ENCODE data around the gene TLR1. TPM values are rescaled to one million over a fixed set of nuclear protein-coding genes. Genes with fewer than 3 reads are reported as not detected.

The TLR1 gene
- total and polyA plus RNA-seq, 2 donors (not counting 1 experiment from before 2014, with no cell fraction given): 23.4 to 50.8 TPM

DNA sequence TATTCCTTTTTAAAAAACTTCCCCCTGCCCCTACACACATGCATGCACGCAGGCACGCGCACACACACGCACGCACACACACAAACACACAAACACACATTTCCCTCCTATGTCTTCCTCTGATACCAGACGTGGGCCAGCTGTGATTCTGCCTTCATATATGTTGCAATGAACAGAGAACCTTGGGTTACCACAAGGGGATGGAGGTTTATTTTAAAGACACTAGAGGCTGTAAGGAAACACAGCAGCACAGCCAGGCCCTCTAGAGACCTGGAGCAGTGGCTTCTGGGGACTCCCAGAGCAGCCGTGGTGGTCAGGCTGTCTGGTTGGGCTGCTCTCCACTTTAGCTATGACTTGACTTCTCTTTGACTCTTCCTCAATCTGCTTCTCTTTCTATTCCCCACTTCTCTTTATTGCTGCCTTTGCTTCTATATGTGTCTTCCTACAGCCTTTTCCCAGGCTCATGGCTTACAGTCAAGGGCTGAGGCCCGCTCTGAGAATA lies 18.6 kb downstream of the TLR1 start:
- no peak overlapping the region for H3K9ac ChIP-seq (ENCODE audit: low read length)
- H3K4me3 Mint-ChIP-seq: peak overlapping the region; percentile 19

More for the DNA sequence above, 18.6 kb downstream of the TLR1 start:
- ATAC-seq (ENCODE audit: low read depth) (no peak), DNase-seq (peak; percentile 52)
- peak overlapping the region; percentile 43 to 70 for H3K27ac ChIP-seq (ENCODE audit: low read length in 2 of 2)
- TF ChIP-seq EZH2 (IDR thresholded peaks at IDR 0.05; ENCODE audit: borderline replicate concordance, insufficient read depth, low read depth, low read length, poor library complexity, severe bottlenecking): no peak
- TF ChIP-seq, protein P1, sequence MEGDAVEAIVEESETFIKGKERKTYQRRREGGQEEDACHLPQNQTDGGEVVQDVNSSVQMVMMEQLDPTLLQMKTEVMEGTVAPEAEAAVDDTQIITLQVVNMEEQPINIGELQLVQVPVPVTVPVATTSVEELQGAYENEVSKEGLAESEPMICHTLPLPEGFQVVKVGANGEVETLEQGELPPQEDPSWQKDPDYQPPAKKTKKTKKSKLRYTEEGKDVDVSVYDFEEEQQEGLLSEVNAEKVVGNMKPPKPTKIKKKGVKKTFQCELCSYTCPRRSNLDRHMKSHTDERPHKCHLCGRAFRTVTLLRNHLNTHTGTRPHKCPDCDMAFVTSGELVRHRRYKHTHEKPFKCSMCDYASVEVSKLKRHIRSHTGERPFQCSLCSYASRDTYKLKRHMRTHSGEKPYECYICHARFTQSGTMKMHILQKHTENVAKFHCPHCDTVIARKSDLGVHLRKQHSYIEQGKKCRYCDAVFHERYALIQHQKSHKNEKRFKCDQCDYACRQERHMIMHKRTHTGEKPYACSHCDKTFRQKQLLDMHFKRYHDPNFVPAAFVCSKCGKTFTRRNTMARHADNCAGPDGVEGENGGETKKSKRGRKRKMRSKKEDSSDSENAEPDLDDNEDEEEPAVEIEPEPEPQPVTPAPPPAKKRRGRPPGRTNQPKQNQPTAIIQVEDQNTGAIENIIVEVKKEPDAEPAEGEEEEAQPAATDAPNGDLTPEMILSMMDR (IDR thresholded peaks at IDR 0.05): no peak
- ChIA-PET CTCF (interaction anchor here (0.6 to 8.5 kb wide), 7 partner anchors 17 to 835 kb away, joined by 3 to 620 read pairs (median 58); partner anchors contain the start of genes TLR1 and TLR6), POLR2A (interaction anchor here (1.0 to 7.2 kb wide), 3 partner anchors 18 to 24 kb away, joined by 4 to 110 read pairs (median 4); partner anchors contain the start of gene TLR1)
- H3K9me3 Mint-ChIP-seq (ENCODE audit: insufficient read depth): peaks cover 2% of the 10 kb centered on the region
- no peak overlapping the region for H3K4me3 ChIP-seq (ENCODE audit: control extremely low read depth in 1 of 5, extremely low read depth in 1 of 5, insufficient read depth in 1 of 5, low read depth in 2 of 5, low read length in 4 of 5)
- peak overlapping the region; percentile 44 for H3K4me2 ChIP-seq (replicated peaks; ENCODE audit: low read depth, low read length, poor library complexity, severe bottlenecking)
- H3K4me1 ChIP-seq (ENCODE audit: control insufficient read depth in 2 of 2, insufficient read depth in 2 of 2, low read length in 2 of 2): peaks cover 11 to 30% of the 10 kb centered on the region in 2 donors
- H3K27me3 Mint-ChIP-seq: no peaks in the 10 kb centered on the region
- no peaks in the 10 kb centered on the region for H4K20me1 ChIP-seq (ENCODE audit: control insufficient read depth, insufficient read depth, low read length, poor library complexity, severe bottlenecking)
- peak overlapping the region; percentile 45 for H2AFZ ChIP-seq (ENCODE audit: insufficient read depth, low read depth, low read length, poor library complexity, severe bottlenecking)
- H3K27me3 ChIP-seq (replicated peaks in 1 of 4; ENCODE audit: control extremely low read depth in 1 of 4, control insufficient read depth in 3 of 4, insufficient read depth in 4 of 4, low read length in 3 of 4): no peaks in the 10 kb centered on the region
- intact Hi-C loops (cut with micrococcal nuclease): loop anchor here (10.0 kb wide), 1 partner anchor 121 kb away; the partner anchor contains the start of gene KLF3
- 0% methylated on average over 2 of the region's 8 CpGs for WGBS (ENCODE audit: insufficient coverage)
- H3K27ac Mint-ChIP-seq: peak overlapping the region; percentile 83
- H3K4me1 Mint-ChIP-seq: peaks cover 34% of the 10 kb centered on the region
- H3K9me3 ChIP-seq (ENCODE audit: control extremely low read depth in 1 of 3, control insufficient read depth in 2 of 3, insufficient read depth in 1 of 3, low read length in 2 of 3): peaks cover 2 to 15% (median 14%) of the 10 kb centered on the region in 3 donors
- peaks cover 0 to 3% of the 10 kb centered on the region in 2 experiments for H3K36me3 ChIP-seq (replicated peaks in 1 of 2; ENCODE audit: control extremely low read depth in 1 of 2, control insufficient read depth in 1 of 2, extremely low read depth in 1 of 2, insufficient read depth in 2 of 2, low read length in 1 of 2)
- H3K79me2 ChIP-seq (ENCODE audit: control insufficient read depth, insufficient read depth, low read length): peaks cover 32% of the 10 kb centered on the region

All from B cell (primary cell).